ENCODE measurements around the gene DHRS11. TPM values are rescaled to one million over a fixed set of nuclear protein-coding genes. Genes with fewer than 3 reads are reported as not detected.

The DHRS11 gene
- polyA plus RNA-seq, 5 donors, result 10.3 to 13.2 (median 11.9) TPM

DNA sequence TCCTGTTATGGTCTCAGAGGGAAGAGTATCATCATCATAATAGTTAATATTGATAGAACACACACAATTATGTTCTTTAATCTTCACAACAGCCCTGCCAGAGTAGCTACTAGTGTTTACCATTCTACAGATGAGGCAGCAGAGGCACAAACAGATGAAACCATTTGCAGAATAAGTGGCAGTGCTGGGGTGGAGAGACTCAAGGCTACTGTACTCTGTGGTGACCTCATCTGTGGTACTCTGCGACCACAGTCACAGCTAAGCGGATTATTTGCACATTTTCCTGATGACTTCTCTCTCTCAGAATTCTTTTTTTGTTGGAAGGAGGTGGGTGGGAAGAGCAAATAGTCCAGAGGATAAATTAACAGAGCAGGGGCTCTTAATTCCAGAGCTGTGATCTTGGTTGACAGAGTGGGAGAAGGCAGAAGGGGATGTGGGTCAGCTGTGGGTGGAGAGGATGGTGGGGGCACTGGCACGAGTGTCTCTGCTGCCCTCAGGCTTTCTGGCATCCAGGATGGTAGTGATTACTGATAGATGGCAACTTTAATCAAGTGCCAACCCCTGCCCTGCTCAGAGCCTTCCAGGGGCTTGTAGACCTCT, 51.5 kb downstream of the DHRS11 start:
- no peak for DNase-seq

DNA sequence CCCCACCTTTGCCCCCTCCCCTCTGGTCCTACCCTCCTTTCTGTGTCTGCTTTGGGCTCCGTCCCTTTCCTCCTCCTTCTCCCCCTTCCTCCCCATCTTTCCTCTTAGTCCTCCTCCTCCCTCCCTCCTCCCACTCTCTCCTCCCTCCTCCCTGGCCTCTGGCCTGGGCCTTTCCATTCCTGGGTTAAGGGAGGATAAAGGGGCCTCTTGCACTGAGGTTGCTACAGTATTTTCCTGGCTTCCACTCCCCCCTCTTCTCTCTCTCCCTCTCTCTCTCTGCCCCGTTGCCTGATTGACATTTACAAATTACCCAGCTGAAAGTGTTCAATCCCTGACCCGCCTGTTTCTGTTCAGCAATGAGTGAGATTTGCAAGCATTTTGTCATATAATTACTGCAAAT, 53.7 kb downstream of the DHRS11 start:
- no peak for DNase-seq

DNA sequence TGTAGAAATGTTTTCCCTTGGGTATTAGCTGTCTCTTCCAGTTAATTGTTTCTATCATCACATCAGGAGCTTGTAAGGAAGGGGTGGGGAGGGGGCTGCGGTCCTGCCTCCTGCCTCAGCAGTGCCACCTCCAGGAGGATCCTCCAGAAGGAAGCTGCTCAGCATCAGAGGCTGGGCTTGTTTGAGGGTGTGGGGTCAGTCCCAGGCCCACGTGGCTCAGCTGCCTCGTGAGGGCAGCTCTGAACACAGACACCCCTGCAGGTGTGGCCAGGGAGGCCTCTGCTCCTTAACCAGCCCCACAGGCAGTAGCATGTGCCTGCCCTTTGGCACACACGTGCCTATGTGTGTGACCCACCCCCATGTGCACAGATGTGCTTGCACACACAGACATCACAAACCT, 56.0 kb downstream of the DHRS11 start:
- DNase-seq, result no peak

DNA sequence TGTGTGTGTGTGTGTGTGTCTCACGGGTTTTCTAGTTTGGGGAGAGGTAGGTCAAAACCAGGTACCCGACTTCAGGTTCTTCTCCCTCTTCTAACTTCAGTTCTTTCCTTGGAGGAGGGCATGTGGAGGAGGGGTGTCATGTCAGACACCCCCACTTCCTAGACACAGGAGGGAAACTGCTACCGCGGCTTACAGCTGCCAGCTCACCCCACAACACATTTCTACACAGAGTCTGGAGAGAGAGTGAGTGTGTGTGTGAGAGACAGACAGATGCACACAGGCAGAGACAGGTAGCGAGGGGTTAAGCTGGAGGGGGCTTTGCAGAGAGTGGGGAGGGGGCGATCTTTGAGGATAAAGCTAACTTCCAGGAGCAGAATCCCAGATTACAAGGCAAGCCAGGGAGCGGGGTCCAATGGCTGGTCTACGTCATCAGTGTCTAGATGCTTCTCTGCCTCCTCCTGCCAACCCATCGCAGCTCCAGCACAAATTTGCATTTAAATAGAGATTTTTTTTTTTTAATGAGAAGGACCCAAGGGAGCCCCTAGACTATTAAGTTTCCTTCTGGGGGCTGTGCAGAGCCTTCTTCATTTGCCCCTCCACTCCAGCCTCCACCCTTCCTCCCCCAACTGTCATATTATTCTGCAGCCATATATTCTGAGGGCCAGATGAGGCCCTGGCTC, 58.6 kb downstream of the DHRS11 start:
- DNase-seq, result no peak

Other genes starting within 250 kb of the DHRS11 start
- not detected for gene TBC1D3H, start 203.4 kb upstream of the DHRS11 start, polyA plus RNA-seq (ENCODE audit: insufficient read depth in 1 of 5, insufficient read length in 5 of 5, low replicate concordance in 1 of 5)
- gene ZNHIT3, start 105.2 kb upstream of the DHRS11 start, polyA plus RNA-seq (ENCODE audit: insufficient read depth in 1 of 5, insufficient read length in 5 of 5, low replicate concordance in 1 of 5), result 10 to 100 TPM; 54.3 to 70.1 (median 63.7) TPM
- 10 to 100 TPM; 43.3 to 58.5 (median 50.1) TPM for gene MYO19, start 57.0 kb upstream of the DHRS11 start, polyA plus RNA-seq (ENCODE audit: insufficient read depth in 1 of 5, insufficient read length in 5 of 5, low replicate concordance in 1 of 5)
- 10 to 100 TPM in 1 of 5 donors, 1 to 10 TPM in 4; 6.7 to 14.0 (median 8.9) TPM for gene PIGW, start 56.9 kb upstream of the DHRS11 start, polyA plus RNA-seq (ENCODE audit: insufficient read depth in 1 of 5, insufficient read length in 5 of 5, low replicate concordance in 1 of 5)
- gene GGNBP2, start 47.0 kb upstream of the DHRS11 start, polyA plus RNA-seq (ENCODE audit: insufficient read depth in 1 of 5, insufficient read length in 5 of 5, low replicate concordance in 1 of 5), result 10 to 100 TPM; 77.3 to 97.0 (median 95.6) TPM
- 1 to 10 TPM; 2.8 to 5.4 (median 4.2) TPM for gene MRM1, start 9.7 kb downstream of the DHRS11 start, polyA plus RNA-seq (ENCODE audit: insufficient read depth in 1 of 5, insufficient read length in 5 of 5, low replicate concordance in 1 of 5)